ENCODE measurements around the gene VANGL2. TPM values are rescaled to one million over a fixed set of nuclear protein-coding genes. Genes with fewer than 3 reads are reported as not detected.

The VANGL2 gene
- total RNA-seq, 2 experiments from 2014 or later = 1.5 to 2.6 TPM

GRCh38 chr1:160474392-160475242 lies 74.3 kb downstream of the VANGL2 start:
- no TSS peak for BruUV-seq (replicated peaks)
- POLR2A ChIA-PET = interaction anchor here (0.6 to 3.9 kb wide), 20 partner anchors 10 to 199 kb away, joined by 3 to 26 read pairs (median 4); partner anchors contain the start of gene SLAMF6
- peak overlapping the region; percentile 82 for H2AFZ ChIP-seq (ENCODE audit: low read length)
- no peaks in the 10 kb centered on the region for H4K20me1 ChIP-seq (ENCODE audit: insufficient read depth, low read length)
- peak; percentile 66 for DNase-seq (ENCODE audit: low spot score)
- H3K4me3 ChIP-seq (ENCODE audit: low read depth, low read length, poor library complexity, severe bottlenecking) = peak overlapping the region; percentile 17
- H3K36me3 ChIP-seq (ENCODE audit: insufficient read depth, low read length) = no peaks in the 10 kb centered on the region
- H3K79me2 ChIP-seq (ENCODE audit: insufficient read depth, low read depth, low read length) = no peaks in the 10 kb centered on the region
- H3K9me3 ChIP-seq (ENCODE audit: low read length) = peaks cover 7% of the 10 kb centered on the region
- CTCF ChIA-PET (ENCODE audit: unreplicated experiment) = interaction anchor here (0.7 to 1.4 kb wide), 2 partner anchors 10 to 16 kb away, joined by 3 read pairs; no protein-coding TSS in a partner anchor
- intact Hi-C loops (cut with micrococcal nuclease; ENCODE audit: unreplicated experiment) = loop anchor here (2.0 kb wide), 1 partner anchor 14 kb away; no protein-coding TSS in a partner anchor
- no peaks in the 10 kb centered on the region for H3K9me2 ChIP-seq (ENCODE audit: insufficient read depth, low read length)
- TF ChIP-seq CTCF (conservative IDR thresholded peaks at IDR 0.05; ENCODE audit: low read length) (no peak), EZH2phosphoT487 (IDR thresholded peaks at IDR 0.05; ENCODE audit: borderline replicate concordance, low read depth, low read length) (no peak)
- H3K4me2 ChIP-seq (ENCODE audit: low read length) = peak overlapping the region; percentile 45
- H3K4me1 ChIP-seq (ENCODE audit: insufficient read depth, low read length, poor library complexity, severe bottlenecking) = peaks cover 37% of the 10 kb centered on the region
- H3K27ac ChIP-seq (ENCODE audit: low read depth, low read length, poor library complexity, severe bottlenecking) = peak overlapping the region; percentile 68

Small RNAs within 50 kb of the gene (small RNA-seq; reads per million reads assigned to genes)
- gene RNU4-42P = 0.36 reads per million

Other genes with a start within 250 kb of the VANGL2 start
- not detected in 2 replicates for gene ATP1A4, start 249.0 kb upstream of the VANGL2 start, total RNA-seq (2014; rRNA removed; shearing (Covaris generic))
- not detected in 2 replicates for gene ATP1A4, start 249.0 kb upstream of the VANGL2 start, total RNA-seq (2022)
- gene CASQ1, start 210.0 kb upstream of the VANGL2 start, total RNA-seq (2014; rRNA removed; shearing (Covaris generic)) = not detected in 2 replicates
- not detected in 2 replicates for gene CASQ1, start 210.0 kb upstream of the VANGL2 start, total RNA-seq (2022)
- gene PEA15, start 195.2 kb upstream of the VANGL2 start, total RNA-seq (2014; rRNA removed; shearing (Covaris generic)) = 20.7 and 22.3 TPM in 2 replicates
- gene PEA15, start 195.2 kb upstream of the VANGL2 start, total RNA-seq (2022) = 25.7 and 30.5 TPM in 2 replicates
- gene DCAF8, start 138.0 kb upstream of the VANGL2 start, total RNA-seq (2014; rRNA removed; shearing (Covaris generic)) = 102 and 118 TPM in 2 replicates
- 139 and 141 TPM in 2 replicates for gene DCAF8, start 138.0 kb upstream of the VANGL2 start, total RNA-seq (2022)
- 32.6 and 34.7 TPM in 2 replicates for gene PEX19, start 115.4 kb upstream of the VANGL2 start, total RNA-seq (2014; rRNA removed; shearing (Covaris generic))
- 47.3 and 53.9 TPM in 2 replicates for gene PEX19, start 115.4 kb upstream of the VANGL2 start, total RNA-seq (2022)
- gene COPA, start 57.3 kb upstream of the VANGL2 start, total RNA-seq (2014; rRNA removed; shearing (Covaris generic)) = 74.2 and 93.0 TPM in 2 replicates
- gene COPA, start 57.3 kb upstream of the VANGL2 start, total RNA-seq (2022) = 138 and 147 TPM in 2 replicates
- gene NCSTN, start 57.2 kb upstream of the VANGL2 start, total RNA-seq (2014; rRNA removed; shearing (Covaris generic)) = 32.0 and 44.8 TPM in 2 replicates
- gene NCSTN, start 57.2 kb upstream of the VANGL2 start, total RNA-seq (2022) = 55.5 and 60.7 TPM in 2 replicates
- gene NHLH1, start 33.5 kb upstream of the VANGL2 start, total RNA-seq (2014; rRNA removed; shearing (Covaris generic)) = 0.26 and 0.63 TPM in 2 replicates
- 0.65 and 0.68 TPM in 2 replicates for gene NHLH1, start 33.5 kb upstream of the VANGL2 start, total RNA-seq (2022)
- gene SLAMF6, start 122.7 kb downstream of the VANGL2 start, total RNA-seq (2014; rRNA removed; shearing (Covaris generic)) = 39.8 and 43.0 TPM in 2 replicates
- gene SLAMF6, start 122.7 kb downstream of the VANGL2 start, total RNA-seq (2022) = 65.1 and 72.4 TPM in 2 replicates
- 23.3 and 23.4 TPM in 2 replicates for gene CD84, start 178.9 kb downstream of the VANGL2 start, total RNA-seq (2014; rRNA removed; shearing (Covaris generic))
- gene CD84, start 178.9 kb downstream of the VANGL2 start, total RNA-seq (2022) = 22.2 and 28.8 TPM in 2 replicates
- gene SLAMF1, start 246.5 kb downstream of the VANGL2 start, total RNA-seq (2014; rRNA removed; shearing (Covaris generic)) = 0.32 and 0.36 TPM in 2 replicates
- gene SLAMF1, start 246.5 kb downstream of the VANGL2 start, total RNA-seq (2022) = 0.42 and 0.72 TPM in 2 replicates

Data from OCI-LY7 (cell line).